Ishikawa (cell line): ENCODE measurements around the gene ATAD3B.

Experiments
- CEBPB ChIP-seq: IDR thresholded peaks from 2 replicates; pipeline ENCODE4 v1.6.1; 2012
- EP300 ChIP-seq: IDR thresholded peaks from 2 replicates; pipeline ENCODE4 v1.6.1; 2012; ENCODE audit warnings: borderline replicate concordance
- FOXM1 ChIP-seq: IDR thresholded peaks from 2 replicates; pipeline ENCODE4 v1.6.1; 2012; ENCODE audit warnings: low read depth, borderline replicate concordance
- MAX ChIP-seq: IDR thresholded peaks from 2 replicates; pipeline ENCODE4 v1.6.1; 2012
- RAD21 ChIP-seq: IDR thresholded peaks from 2 replicates; pipeline ENCODE4 v1.6.1; 2012; ENCODE audit warnings: low read depth
- TAF1 ChIP-seq: IDR thresholded peaks from 2 replicates; pipeline ENCODE4 v1.6.1; 2012; ENCODE audit warnings: low read depth, mild to moderate bottlenecking
- TCF12 ChIP-seq: IDR thresholded peaks from 2 replicates; pipeline ENCODE4 v1.6.1; 2012; ENCODE audit warnings: low read depth

GRCh38 chr1:1517973-1518620 is 46.5 kb downstream of the ATAD3B start:
- TF ChIP-seq FOXM1 (no peak), EP300 (no peak), CEBPB (no peak), RAD21 (no peak), TAF1 (no peak), MAX (no peak), TCF12 (no peak)
